HepG2 (cell line): ENCODE results near the gene SNX4. TPM values are rescaled to one million over a fixed set of nuclear protein-coding genes. Genes with fewer than 3 reads are reported as not detected.

ENCODE experiments used
- ATAC-seq: fragments of 200-7000 bp; cut with Tn5 transposase; 3 replicates; pipeline ENCODE4 v1.9.1; 2020; ENCODE audit warnings: mild to moderate bottlenecking, moderate library complexity
- BruUV-seq: library from RNA; stranded (reverse); fragments of 400-500 nt; replicated peaks from 2 replicates; lab custom pipeline; 2021; lab: Mats Ljungman, UMichigan
- CTCF ChIA-PET: fragments of 300-600 bp; formaldehyde crosslinking; extraction: SDS; loops from one replicate; lab custom pipeline; 2021; ENCODE audit warnings: low total read pairs, inconsistent platforms, low intra/inter-chr PET ratio; lab: Yijun Ruan, JAX
- POLR2A ChIA-PET: fragments of 350-600 bp; sonication (Branson Sonifier 250); formaldehyde crosslinking; loops from one replicate; lab custom pipeline; 2020; ENCODE audit warnings: antibody characterized with exemption, inconsistent platforms; lab: Yijun Ruan, JAX
- DNase-seq: peaks from one replicate; pipeline ENCODE4 v3.0.0-alpha.2; 2015; ENCODE audit warnings: low spot score
- FAIRE-seq: peaks from 3 replicates; lab custom pipeline; 2011; peaks lifted over from hg19 to GRCh38; lab: Jason Lieb, UNC
- H2AFZ ChIP-seq: one replicate; pipeline ENCODE4 v1.6.1; 2011; ENCODE audit warnings: low read length, inconsistent platforms
- H3K27ac ChIP-seq: fragments of 300-600 bp; 3 replicates; pipeline ENCODE4 v1.8.0; 2011; ENCODE audit warnings: mixed run types, mild to moderate bottlenecking, mixed read lengths, low read length, inconsistent platforms; ENCODE audit not compliant: insufficient read depth; ENCODE audit errors: extremely low read length
- H3K27me3 ChIP-seq, 2 experiments: fragments of 200-600 bp in 1 of 2; 2 replicates in 1 of 2; 3 replicates in 1 of 2; pipeline versions ENCODE4 v1.6.0 to v1.8.0; 2011; ENCODE audit warnings: low read length in 2 of 2, mild to moderate bottlenecking in 2 of 2, moderate library complexity in 2 of 2, inconsistent platforms in 1 of 2; ENCODE audit not compliant: insufficient read depth in 2 of 2, control insufficient read depth in 1 of 2
- H3K36me3 ChIP-seq, 2 experiments: fragments of 200-600 bp in 1 of 2; replicated peaks in 1 of 2; 2 replicates in 1 of 2; 3 replicates in 1 of 2; pipeline versions ENCODE4 v1.5.1 to v1.8.0; 2011; ENCODE audit warnings: low read length in 2 of 2, inconsistent platforms in 1 of 2; ENCODE audit not compliant: insufficient read depth in 2 of 2, control insufficient read depth in 1 of 2
- H3K4me1 ChIP-seq: 2 replicates; pipeline ENCODE4 v1.5.1; 2012; ENCODE audit warnings: low read length, inconsistent platforms; ENCODE audit not compliant: insufficient read depth
- H3K4me2 ChIP-seq: 2 replicates; pipeline ENCODE4 v1.6.0; 2011; ENCODE audit warnings: low read depth, low read length, inconsistent platforms
- H3K4me3 ChIP-seq, 3 experiments: fragments of 200-600 bp in 1 of 3; sonication (generic), shearing (Covaris generic) in 1 of 3; replicated peaks in 1 of 3; 2 replicates each; pipeline ENCODE4 v1.5.1; 2011 to 2016; ENCODE audit warnings: low read length in 3 of 3, inconsistent platforms in 2 of 3, low read depth in 2 of 3, mild to moderate bottlenecking in 2 of 3, control low read depth in 1 of 3, mixed read lengths in 1 of 3; ENCODE audit not compliant: insufficient read depth in 1 of 3
- H3K79me2 ChIP-seq: one replicate; pipeline ENCODE4 v1.6.1; 2011; ENCODE audit warnings: low read length, inconsistent platforms; ENCODE audit not compliant: insufficient read depth
- H3K9ac ChIP-seq: 2 replicates; pipeline ENCODE4 v1.6.0; 2011; ENCODE audit warnings: mild to moderate bottlenecking, low read depth, low read length, inconsistent platforms; ENCODE audit not compliant: insufficient read depth
- H3K9me3 ChIP-seq: 2 replicates; pipeline ENCODE4 v1.5.1; 2012; ENCODE audit warnings: mild to moderate bottlenecking, low read length
- H4K20me1 ChIP-seq: 2 replicates; pipeline ENCODE4 v1.6.0; 2011; ENCODE audit warnings: inconsistent platforms, mild to moderate bottlenecking, low read length, moderate library complexity; ENCODE audit not compliant: insufficient read depth
- ARID4A ChIP-seq: sonication (generic); formaldehyde crosslinking; IDR thresholded peaks from 2 replicates; pipeline ENCODE4 v1.5.0; 2020; ENCODE audit warnings: mild to moderate bottlenecking, missing genetic modification reagents, borderline replicate concordance
- DNMT3B ChIP-seq: conservative IDR thresholded peaks from 2 replicates; pipeline ENCODE4 v1.6.1; 2016; ENCODE audit warnings: missing biosample characterization, control low read depth
- FOSL1 ChIP-seq: sonication (generic); formaldehyde crosslinking; IDR thresholded peaks from 2 replicates; pipeline ENCODE4 v1.9.0; 2021; ENCODE audit warnings: missing genetic modification reagents, borderline replicate concordance
- FOXK1 ChIP-seq: sonication (generic); formaldehyde crosslinking; IDR thresholded peaks from 2 replicates; pipeline ENCODE4 v1.4.0; 2020; ENCODE audit warnings: low read depth, missing genetic modification reagents, borderline replicate concordance
- MAF1 ChIP-seq: sonication (generic); formaldehyde crosslinking; IDR thresholded peaks from 2 replicates; pipeline ENCODE4 v1.5.0; 2020; ENCODE audit warnings: missing genetic modification reagents, borderline replicate concordance
- SMARCE1 ChIP-seq: fragments of 450-650 bp; IDR thresholded peaks from 2 replicates; pipeline ENCODE4 v1.6.1; 2017; ENCODE audit warnings: borderline replicate concordance
- U2AF1 ChIP-seq: fragments of 200-400 bp; formaldehyde crosslinking; optimal IDR thresholded peaks from 2 replicates; pipeline ENCODE3; 2017; ENCODE audit warnings: mild to moderate bottlenecking, low read depth, low read length
- ZC3H4 ChIP-seq: sonication (generic); formaldehyde crosslinking; IDR thresholded peaks from 2 replicates; pipeline ENCODE4 v1.4.0; 2020; ENCODE audit warnings: missing genetic modification reagents, borderline replicate concordance
- ZNF225 ChIP-seq: sonication (generic); formaldehyde crosslinking; IDR thresholded peaks from 2 replicates; pipeline ENCODE4 v1.4.0; 2020; ENCODE audit warnings: mild to moderate bottlenecking, missing genetic modification reagents
- ZNF235 ChIP-seq: sonication (generic); formaldehyde crosslinking; IDR thresholded peaks from 2 replicates; pipeline ENCODE4 v1.8.1; 2023; ENCODE audit warnings: mild to moderate bottlenecking, missing genetic modification reagents, borderline replicate concordance
- ZNF792 ChIP-seq: IDR thresholded peaks from 2 replicates; pipeline ENCODE4 v1.6.1; 2016
- ZSCAN20 ChIP-seq: sonication (generic); formaldehyde crosslinking; IDR thresholded peaks from 2 replicates; pipeline ENCODE4 v1.4.0; 2020; ENCODE audit warnings: missing genetic modification reagents, mild to moderate bottlenecking, borderline replicate concordance
- ZSCAN9 ChIP-seq: IDR thresholded peaks from 2 replicates; pipeline ENCODE4 v1.6.1; 2016; ENCODE audit warnings: borderline replicate concordance
- WGBS: methylation state at CpG from one replicate; pipeline ENCODE4 v1.1.6; 2017; ENCODE audit warnings: low lambda C conversion rate; 5-methylcytosine and 5-hydroxymethylcytosine counted together
- in situ Hi-C: cut with HindIII; loops from 2 replicates; pipeline ENCODE4 v1.10.0; 2017; ENCODE audit warnings: low pct_unique_long_range_greater_than_20kb; ENCODE audit not compliant: extremely low pct_ligation_motif_present
- intact Hi-C: fragments of 100-400 bp; cut with micrococcal nuclease; formaldehyde crosslinking; loops from one replicate; pipeline ENCODE4 v1.10.0; 2022; ENCODE audit not compliant: unreplicated experiment
- polyA plus RNA-seq, 8 experiments: library from polyadenylated mRNA; depleted of rRNA in 3 of 8; stranded (reverse) in 7 of 8; unstranded in 1 of 8; fragments of >200 nt; fragmentation: Illumina TruSeq in 4 of 8; extraction: Trizol in 4 of 8; gene quantifications; 2 replicates each; pipeline versions ENCODE4 v1.2.1 to v1.2.3, GENCODE V29; 2011 to 2016; ENCODE audit warnings: low read depth in 4 of 8, missing spikeins in 1 of 8, mixed read lengths in 1 of 8; ENCODE audit not compliant: insufficient read depth in 1 of 8
- total RNA-seq, 5 experiments: library from RNA; depleted of rRNA; stranded (reverse); fragments of >200 nt; fragmentation: Illumina TruSeq; extraction: Trizol; gene quantifications; 2 replicates each; pipeline ENCODE4 v1.2.3, GENCODE V29; 2016; ENCODE audit warnings: low read depth in 1 of 5
- TF ChIP-seq, protein P1 (sequence below): sonication (generic); formaldehyde crosslinking; IDR thresholded peaks from 2 replicates; pipeline ENCODE4 v1.9.0; 2021; ENCODE audit warnings: missing genetic modification reagents, borderline replicate concordance
- TF ChIP-seq, protein P2 (sequence below): sonication (generic); formaldehyde crosslinking; IDR thresholded peaks from 2 replicates; pipeline ENCODE4 v1.4.0; 2020; ENCODE audit warnings: missing genetic modification reagents

Gene SNX4
- total and polyA plus RNA-seq, 2 of the 13 experiments (the other 11 are each of a cell fraction or from before 2014, with no cell fraction given) = 18.1 to 73.6 TPM

GRCh38 chr3:125512135-125512920 lies 7.7 kb downstream of the SNX4 start:
- Histone ChIP-seq H3K4me1 (peaks cover 20% of the 10 kb centered on the region), H2AFZ (no peak overlapping the region), H3K9ac (no peak overlapping the region), H3K36me3 (peaks cover 4 to 16% of the 10 kb centered on the region in 2 experiments; a peak in 3 of 5 replicates), H3K27ac (no peak overlapping the region), H4K20me1 (no peaks in the 10 kb centered on the region), H3K4me2 (no peak overlapping the region), H3K27me3 (no peaks in the 10 kb centered on the region), H3K4me3 (no peak overlapping the region), H3K79me2 (peaks cover 37% of the 10 kb centered on the region), H3K9me3 (no peaks in the 10 kb centered on the region)
- WGBS = 95% methylated on average over 4 of the region's 4 CpGs
- ChIA-PET POLR2A (interaction anchor here (1.0 kb wide), 1 partner anchor 42 kb away, joined by 3 read pairs; no protein-coding TSS in a partner anchor), CTCF (no interaction called here)
- no peak for ATAC-seq
- FAIRE-seq = no peak
- no TSS peak for BruUV-seq
- DNase-seq = no peak
- TF ChIP-seq U2AF1 (no peak), ZSCAN20 (CRISPR knock-in tag) (no peak), ZC3H4 (CRISPR knock-in tag) (no peak), ARID4A (CRISPR knock-in tag) (no peak), MAF1 (no peak), SMARCE1 (no peak), ZNF235 (CRISPR knock-in tag) (no peak), FOXK1 (CRISPR knock-in tag) (no peak), DNMT3B (CRISPR knock-in tag) (no peak), FOSL1 (no peak), ZNF792 (no peak), ZNF225 (CRISPR knock-in tag) (no peak), ZSCAN9 (no peak)
- TF ChIP-seq, protein P1, sequence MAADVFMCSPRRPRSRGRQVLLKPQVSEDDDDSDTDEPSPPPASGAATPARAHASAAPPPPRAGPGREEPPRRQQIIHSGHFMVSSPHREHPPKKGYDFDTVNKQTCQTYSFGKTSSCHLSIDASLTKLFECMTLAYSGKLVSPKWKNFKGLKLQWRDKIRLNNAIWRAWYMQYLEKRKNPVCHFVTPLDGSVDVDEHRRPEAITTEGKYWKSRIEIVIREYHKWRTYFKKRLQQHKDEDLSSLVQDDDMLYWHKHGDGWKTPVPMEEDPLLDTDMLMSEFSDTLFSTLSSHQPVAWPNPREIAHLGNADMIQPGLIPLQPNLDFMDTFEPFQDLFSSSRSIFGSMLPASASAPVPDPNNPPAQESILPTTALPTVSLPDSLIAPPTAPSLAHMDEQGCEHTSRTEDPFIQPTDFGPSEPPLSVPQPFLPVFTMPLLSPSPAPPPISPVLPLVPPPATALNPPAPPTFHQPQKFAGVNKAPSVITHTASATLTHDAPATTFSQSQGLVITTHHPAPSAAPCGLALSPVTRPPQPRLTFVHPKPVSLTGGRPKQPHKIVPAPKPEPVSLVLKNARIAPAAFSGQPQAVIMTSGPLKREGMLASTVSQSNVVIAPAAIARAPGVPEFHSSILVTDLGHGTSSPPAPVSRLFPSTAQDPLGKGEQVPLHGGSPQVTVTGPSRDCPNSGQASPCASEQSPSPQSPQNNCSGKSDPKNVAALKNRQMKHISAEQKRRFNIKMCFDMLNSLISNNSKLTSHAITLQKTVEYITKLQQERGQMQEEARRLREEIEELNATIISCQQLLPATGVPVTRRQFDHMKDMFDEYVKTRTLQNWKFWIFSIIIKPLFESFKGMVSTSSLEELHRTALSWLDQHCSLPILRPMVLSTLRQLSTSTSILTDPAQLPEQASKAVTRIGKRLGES (CRISPR knock-in tag) = no peak
- TF ChIP-seq, protein P2, sequence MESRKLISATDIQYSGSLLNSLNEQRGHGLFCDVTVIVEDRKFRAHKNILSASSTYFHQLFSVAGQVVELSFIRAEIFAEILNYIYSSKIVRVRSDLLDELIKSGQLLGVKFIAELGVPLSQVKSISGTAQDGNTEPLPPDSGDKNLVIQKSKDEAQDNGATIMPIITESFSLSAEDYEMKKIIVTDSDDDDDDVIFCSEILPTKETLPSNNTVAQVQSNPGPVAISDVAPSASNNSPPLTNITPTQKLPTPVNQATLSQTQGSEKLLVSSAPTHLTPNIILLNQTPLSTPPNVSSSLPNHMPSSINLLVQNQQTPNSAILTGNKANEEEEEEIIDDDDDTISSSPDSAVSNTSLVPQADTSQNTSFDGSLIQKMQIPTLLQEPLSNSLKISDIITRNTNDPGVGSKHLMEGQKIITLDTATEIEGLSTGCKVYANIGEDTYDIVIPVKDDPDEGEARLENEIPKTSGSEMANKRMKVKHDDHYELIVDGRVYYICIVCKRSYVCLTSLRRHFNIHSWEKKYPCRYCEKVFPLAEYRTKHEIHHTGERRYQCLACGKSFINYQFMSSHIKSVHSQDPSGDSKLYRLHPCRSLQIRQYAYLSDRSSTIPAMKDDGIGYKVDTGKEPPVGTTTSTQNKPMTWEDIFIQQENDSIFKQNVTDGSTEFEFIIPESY = no peak
- intact Hi-C loops = no loop called here
- in situ Hi-C loops = no loop called here
